Measurements from ENCODE around the gene EDIL3.

GRCh38 chr5:84265130-84265529 is 119.5 kb downstream of the EDIL3 start:
- TF ChIP-seq, protein P1, sequence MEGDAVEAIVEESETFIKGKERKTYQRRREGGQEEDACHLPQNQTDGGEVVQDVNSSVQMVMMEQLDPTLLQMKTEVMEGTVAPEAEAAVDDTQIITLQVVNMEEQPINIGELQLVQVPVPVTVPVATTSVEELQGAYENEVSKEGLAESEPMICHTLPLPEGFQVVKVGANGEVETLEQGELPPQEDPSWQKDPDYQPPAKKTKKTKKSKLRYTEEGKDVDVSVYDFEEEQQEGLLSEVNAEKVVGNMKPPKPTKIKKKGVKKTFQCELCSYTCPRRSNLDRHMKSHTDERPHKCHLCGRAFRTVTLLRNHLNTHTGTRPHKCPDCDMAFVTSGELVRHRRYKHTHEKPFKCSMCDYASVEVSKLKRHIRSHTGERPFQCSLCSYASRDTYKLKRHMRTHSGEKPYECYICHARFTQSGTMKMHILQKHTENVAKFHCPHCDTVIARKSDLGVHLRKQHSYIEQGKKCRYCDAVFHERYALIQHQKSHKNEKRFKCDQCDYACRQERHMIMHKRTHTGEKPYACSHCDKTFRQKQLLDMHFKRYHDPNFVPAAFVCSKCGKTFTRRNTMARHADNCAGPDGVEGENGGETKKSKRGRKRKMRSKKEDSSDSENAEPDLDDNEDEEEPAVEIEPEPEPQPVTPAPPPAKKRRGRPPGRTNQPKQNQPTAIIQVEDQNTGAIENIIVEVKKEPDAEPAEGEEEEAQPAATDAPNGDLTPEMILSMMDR (IDR thresholded peaks at IDR 0.05; ENCODE audit: low read depth, low read length, poor library complexity, severe bottlenecking), result no peak
- TF ChIP-seq EZH2phosphoT487 (IDR thresholded peaks at IDR 0.05; ENCODE audit: borderline replicate concordance, low read length), result no peak

Measured in DOHH2 (cell line).